Measurements from ENCODE around the gene TMEM107.

The TMEM107 gene

GRCh38 chr17:8209907-8210760, 34.0 kb upstream of the TMEM107 start, which contains the start of gene AURKB:
TSS of gene AURKB (minus strand) at chr17:8210575. CDS start at chr17:8210224, 351 bp downstream.
- in situ Hi-C loops (cut with MboI; ENCODE audit: low pct_unique_long_range_greater_than_20kb, low sequenced_read_pairs, unreplicated experiment) = no loop called here
- DNase-seq (ENCODE audit: low spot score) = peak; percentile 96
- TF ChIP-seq CTCF (IDR thresholded peaks at IDR 0.05; ENCODE audit: extremely low read depth, insufficient read depth, missing control alignments) = no peak

- DNase-seq (ENCODE audit: low spot score) = no peak
- TF ChIP-seq CTCF (IDR thresholded peaks at IDR 0.05; ENCODE audit: extremely low read depth, insufficient read depth, missing control alignments) = no peak
- in situ Hi-C loops (cut with MboI; ENCODE audit: low pct_unique_long_range_greater_than_20kb, low sequenced_read_pairs, unreplicated experiment) = no loop called here
These were observed 30.4 kb upstream of the TMEM107 start for GRCh38 chr17:8206536-8206935.

- TF ChIP-seq CTCF (IDR thresholded peaks at IDR 0.05; ENCODE audit: extremely low read depth, insufficient read depth, missing control alignments) = no peak
- DNase-seq (ENCODE audit: low spot score) = no peak
- in situ Hi-C loops (cut with MboI; ENCODE audit: low pct_unique_long_range_greater_than_20kb, low sequenced_read_pairs, unreplicated experiment) = no loop called here
These were observed 28.8 kb upstream of the TMEM107 start for GRCh38 chr17:8204761-8205555.

- no peak for TF ChIP-seq CTCF (IDR thresholded peaks at IDR 0.05; ENCODE audit: extremely low read depth, insufficient read depth, missing control alignments)
- DNase-seq (ENCODE audit: low spot score) = peak; percentile 72
- in situ Hi-C loops (cut with MboI; ENCODE audit: low pct_unique_long_range_greater_than_20kb, low sequenced_read_pairs, unreplicated experiment) = no loop called here
These were observed 16.1 kb upstream of the TMEM107 start for GRCh38 chr17:8192070-8192815.

- no peak for TF ChIP-seq CTCF (IDR thresholded peaks at IDR 0.05; ENCODE audit: extremely low read depth, insufficient read depth, missing control alignments)
- in situ Hi-C loops (cut with MboI; ENCODE audit: low pct_unique_long_range_greater_than_20kb, low sequenced_read_pairs, unreplicated experiment) = no loop called here
- no peak for DNase-seq (ENCODE audit: low spot score)
These were observed 14.3 kb upstream of the TMEM107 start for GRCh38 chr17:8190506-8190905.
